Activated CD4-positive, alpha-beta T cell treated with anti-CD3 and anti-CD28 coated beads for 1 hour (primary cell): Measurements from ENCODE around the gene COBL.

Experiments
- DNase-seq: peaks from one replicate; pipeline ENCODE4 v3.0.0-alpha.2; 2020

COBL gene

DNA sequence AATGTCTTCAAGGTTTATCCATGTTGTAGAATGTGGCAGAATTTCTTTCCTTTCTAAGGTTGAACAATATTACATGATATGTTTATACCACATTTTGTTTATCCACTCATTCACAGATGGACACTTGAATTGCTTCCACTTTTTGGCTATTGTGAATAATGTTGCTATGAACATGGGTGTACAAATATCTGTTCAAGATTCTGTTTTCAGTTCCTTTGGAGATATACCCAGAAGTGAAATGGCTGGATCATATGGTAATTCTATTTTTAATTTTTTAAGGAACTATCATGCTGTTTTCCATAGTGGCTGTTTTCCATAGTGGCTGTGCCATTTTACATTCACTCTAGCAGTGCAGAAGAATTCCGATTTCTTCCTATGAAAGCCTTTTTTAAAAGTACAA lies 339.2 kb downstream of the COBL start:
- DNase-seq, result no peak

DNA sequence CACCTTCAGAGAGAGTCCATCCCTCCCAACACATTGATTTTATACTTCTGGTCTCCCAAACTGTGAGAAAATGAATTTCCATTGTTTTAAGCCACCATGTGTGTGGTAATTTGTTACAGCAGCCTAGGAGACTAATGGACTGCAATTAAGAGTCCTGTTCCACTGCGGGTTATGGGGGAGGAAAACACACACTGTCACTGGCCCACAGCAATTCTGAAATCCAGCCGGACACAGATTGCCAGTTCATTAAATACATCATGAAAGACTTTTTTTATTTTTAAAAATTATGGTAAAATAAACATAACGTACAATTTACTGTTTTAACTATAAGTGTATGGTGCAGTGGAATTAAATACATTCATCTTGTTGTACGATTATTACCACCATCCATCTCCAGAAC lies 340.5 kb downstream of the COBL start:
- DNase-seq, result no peak

DNA sequence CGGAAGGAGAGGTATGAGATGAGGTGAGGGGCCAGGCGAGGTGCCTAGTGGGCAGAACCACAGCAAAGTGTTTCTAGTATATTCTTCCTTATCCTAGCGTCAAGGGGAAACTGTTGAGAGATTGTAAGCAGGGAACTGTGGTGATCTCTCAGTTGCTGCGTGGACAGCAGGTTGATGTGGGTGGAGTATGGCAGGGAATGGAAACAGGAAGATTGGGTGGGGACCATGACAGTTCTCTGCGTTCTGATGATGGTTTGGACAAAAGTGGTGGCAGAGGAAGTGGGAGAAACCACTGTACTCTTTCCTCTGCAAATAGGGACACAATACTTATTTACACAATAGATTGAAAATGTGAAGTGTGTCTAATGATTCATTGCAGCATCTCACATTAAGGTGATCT lies 342.4 kb downstream of the COBL start:
- no peak for DNase-seq

DNA sequence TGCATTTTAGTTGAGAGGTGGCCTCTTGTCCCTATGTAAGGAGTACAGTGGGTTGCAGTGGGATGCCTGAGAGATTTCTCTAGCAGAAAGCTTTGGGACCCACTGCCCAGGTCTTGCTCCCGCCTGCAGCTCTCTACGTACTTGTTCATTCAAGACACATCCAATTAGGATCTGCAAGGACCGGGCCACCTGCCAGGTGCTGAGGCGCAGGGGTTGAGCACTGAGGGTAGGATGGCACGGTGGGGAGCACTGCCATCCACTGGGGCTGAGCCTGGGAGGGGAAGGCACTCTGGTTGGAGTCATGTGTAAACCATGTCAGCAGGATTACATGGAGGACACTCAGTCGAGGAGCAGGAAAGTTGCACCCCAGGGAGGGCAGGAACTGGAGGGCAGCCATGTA lies 342.8 kb downstream of the COBL start:
- no peak for DNase-seq

DNA sequence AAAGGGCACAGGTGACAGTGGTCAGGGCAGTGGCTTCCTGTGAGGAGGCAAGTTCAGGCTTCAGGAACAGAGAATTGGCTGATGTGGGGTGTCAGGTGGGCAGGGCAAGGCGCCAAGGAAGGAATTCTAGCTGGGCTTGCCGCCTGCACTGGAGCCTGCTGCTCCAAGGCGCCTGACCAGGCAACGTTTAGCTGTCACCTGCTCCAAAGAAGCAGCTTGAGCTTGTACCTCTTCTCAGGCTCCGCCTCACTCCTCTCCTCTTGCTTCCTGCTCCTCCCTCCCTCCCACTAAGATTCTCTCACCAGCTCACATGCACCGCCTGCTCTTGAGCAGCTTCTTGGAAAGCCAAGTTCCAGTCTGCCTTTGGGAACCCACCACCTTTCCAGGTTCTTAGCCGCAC lies 346.5 kb downstream of the COBL start:
- DNase-seq, result no peak
